HepG2 (cell line): ENCODE measurements around the gene MN1. TPM values are rescaled to one million over a fixed set of nuclear protein-coding genes. Genes with fewer than 3 reads are reported as not detected.

Experiments used
- ATAC-seq: fragments of 200-7000 bp; cut with Tn5 transposase; 3 replicates; pipeline ENCODE4 v1.9.1; 2020; ENCODE audit warnings: mild to moderate bottlenecking, moderate library complexity
- BruUV-seq: library from RNA; stranded (reverse); fragments of 400-500 nt; replicated peaks from 2 replicates; lab custom pipeline; 2021; lab: Mats Ljungman, UMichigan
- CTCF ChIA-PET: fragments of 300-600 bp; formaldehyde crosslinking; extraction: SDS; loops from one replicate; lab custom pipeline; 2021; ENCODE audit warnings: low total read pairs, inconsistent platforms, low intra/inter-chr PET ratio; lab: Yijun Ruan, JAX
- POLR2A ChIA-PET: fragments of 350-600 bp; sonication (Branson Sonifier 250); formaldehyde crosslinking; loops from one replicate; lab custom pipeline; 2020; ENCODE audit warnings: antibody characterized with exemption, inconsistent platforms; lab: Yijun Ruan, JAX
- DNase-seq: peaks from one replicate; pipeline ENCODE4 v3.0.0-alpha.2; 2015; ENCODE audit warnings: low spot score
- FAIRE-seq: peaks from 3 replicates; lab custom pipeline; 2011; peaks lifted over from hg19 to GRCh38; lab: Jason Lieb, UNC
- H2AFZ ChIP-seq: one replicate; pipeline ENCODE4 v1.6.1; 2011; ENCODE audit warnings: low read length, inconsistent platforms
- H3K27ac ChIP-seq: fragments of 300-600 bp; 3 replicates; pipeline ENCODE4 v1.8.0; 2011; ENCODE audit warnings: mixed run types, mild to moderate bottlenecking, mixed read lengths, low read length, inconsistent platforms; ENCODE audit not compliant: insufficient read depth; ENCODE audit errors: extremely low read length
- H3K27me3 ChIP-seq, 2 experiments: fragments of 200-600 bp in 1 of 2; 2 replicates in 1 of 2; 3 replicates in 1 of 2; pipeline versions ENCODE4 v1.6.0 to v1.8.0; 2011; ENCODE audit warnings: low read length in 2 of 2, mild to moderate bottlenecking in 2 of 2, moderate library complexity in 2 of 2, inconsistent platforms in 1 of 2; ENCODE audit not compliant: insufficient read depth in 2 of 2, control insufficient read depth in 1 of 2
- H3K36me3 ChIP-seq, 2 experiments: fragments of 200-600 bp in 1 of 2; replicated peaks in 1 of 2; 2 replicates in 1 of 2; 3 replicates in 1 of 2; pipeline versions ENCODE4 v1.5.1 to v1.8.0; 2011; ENCODE audit warnings: low read length in 2 of 2, inconsistent platforms in 1 of 2; ENCODE audit not compliant: insufficient read depth in 2 of 2, control insufficient read depth in 1 of 2
- H3K4me1 ChIP-seq: 2 replicates; pipeline ENCODE4 v1.5.1; 2012; ENCODE audit warnings: low read length, inconsistent platforms; ENCODE audit not compliant: insufficient read depth
- H3K4me2 ChIP-seq: 2 replicates; pipeline ENCODE4 v1.6.0; 2011; ENCODE audit warnings: low read depth, low read length, inconsistent platforms
- H3K4me3 ChIP-seq, 3 experiments: fragments of 200-600 bp in 1 of 3; sonication (generic), shearing (Covaris generic) in 1 of 3; replicated peaks in 1 of 3; 2 replicates each; pipeline ENCODE4 v1.5.1; 2011 to 2016; ENCODE audit warnings: low read length in 3 of 3, inconsistent platforms in 2 of 3, low read depth in 2 of 3, mild to moderate bottlenecking in 2 of 3, control low read depth in 1 of 3, mixed read lengths in 1 of 3; ENCODE audit not compliant: insufficient read depth in 1 of 3
- H3K79me2 ChIP-seq: one replicate; pipeline ENCODE4 v1.6.1; 2011; ENCODE audit warnings: low read length, inconsistent platforms; ENCODE audit not compliant: insufficient read depth
- H3K9ac ChIP-seq: 2 replicates; pipeline ENCODE4 v1.6.0; 2011; ENCODE audit warnings: mild to moderate bottlenecking, low read depth, low read length, inconsistent platforms; ENCODE audit not compliant: insufficient read depth
- H3K9me3 ChIP-seq: 2 replicates; pipeline ENCODE4 v1.5.1; 2012; ENCODE audit warnings: mild to moderate bottlenecking, low read length
- H4K20me1 ChIP-seq: 2 replicates; pipeline ENCODE4 v1.6.0; 2011; ENCODE audit warnings: inconsistent platforms, mild to moderate bottlenecking, low read length, moderate library complexity; ENCODE audit not compliant: insufficient read depth
- FOXO1 ChIP-seq: sonication (generic); formaldehyde crosslinking; IDR thresholded peaks from 2 replicates; pipeline ENCODE4 v1.4.0; 2020; ENCODE audit warnings: missing genetic modification reagents
- KAT7 ChIP-seq: IDR thresholded peaks from 2 replicates; pipeline ENCODE4 v1.6.1; 2018; ENCODE audit warnings: borderline replicate concordance, missing compliant biosample characterization
- KMT2B ChIP-seq: IDR thresholded peaks from 2 replicates; pipeline ENCODE4 v1.6.1; 2016; ENCODE audit warnings: missing genetic modification reagents, missing compliant biosample characterization
- PAWR ChIP-seq: sonication (generic); formaldehyde crosslinking; IDR thresholded peaks from 2 replicates; pipeline ENCODE4 v1.4.0; 2020; ENCODE audit warnings: missing genetic modification reagents, mild to moderate bottlenecking, borderline replicate concordance
- ZNF160 ChIP-seq: sonication (generic); formaldehyde crosslinking; IDR thresholded peaks from 2 replicates; pipeline ENCODE4 v1.8.0; 2022; ENCODE audit warnings: mild to moderate bottlenecking, inconsistent platforms, missing genetic modification reagents
- ZNF260 ChIP-seq: sonication (generic); formaldehyde crosslinking; IDR thresholded peaks from 2 replicates; pipeline ENCODE4 v1.4.0; 2020; ENCODE audit warnings: missing genetic modification reagents, low read depth, mild to moderate bottlenecking, borderline replicate concordance
- ZNF660 ChIP-seq: sonication (generic); formaldehyde crosslinking; IDR thresholded peaks from 2 replicates; pipeline ENCODE4 v1.5.1; 2020; ENCODE audit warnings: mild to moderate bottlenecking, low read depth, missing genetic modification reagents, borderline replicate concordance
- WGBS: methylation state at CpG from one replicate; pipeline ENCODE4 v1.1.6; 2017; ENCODE audit warnings: low lambda C conversion rate; 5-methylcytosine and 5-hydroxymethylcytosine counted together
- in situ Hi-C: cut with HindIII; loops from 2 replicates; pipeline ENCODE4 v1.10.0; 2017; ENCODE audit warnings: low pct_unique_long_range_greater_than_20kb; ENCODE audit not compliant: extremely low pct_ligation_motif_present
- intact Hi-C: fragments of 100-400 bp; cut with micrococcal nuclease; formaldehyde crosslinking; loops from one replicate; pipeline ENCODE4 v1.10.0; 2022; ENCODE audit not compliant: unreplicated experiment
- polyA plus RNA-seq, 8 experiments: library from polyadenylated mRNA; depleted of rRNA in 3 of 8; stranded (reverse) in 7 of 8; unstranded in 1 of 8; fragments of >200 nt; fragmentation: Illumina TruSeq in 4 of 8; extraction: Trizol in 4 of 8; gene quantifications; 2 replicates each; pipeline versions ENCODE4 v1.2.1 to v1.2.3, GENCODE V29; 2011 to 2016; ENCODE audit warnings: low read depth in 4 of 8, missing spikeins in 1 of 8, mixed read lengths in 1 of 8; ENCODE audit not compliant: insufficient read depth in 1 of 8
- total RNA-seq, 5 experiments: library from RNA; depleted of rRNA; stranded (reverse); fragments of >200 nt; fragmentation: Illumina TruSeq; extraction: Trizol; gene quantifications; 2 replicates each; pipeline ENCODE4 v1.2.3, GENCODE V29; 2016; ENCODE audit warnings: low read depth in 1 of 5

Gene MN1
- total and polyA plus RNA-seq, 2 of the 13 experiments (the other 11 are each of a cell fraction or from before 2014, with no cell fraction given) = 0.01 TPM; not detected in 1

- intact Hi-C loops = no loop called here
- DNase-seq (no peak), ATAC-seq (no peak), FAIRE-seq (no peak)
- Histone ChIP-seq H3K79me2 (no peaks in the 10 kb centered on the region), H3K36me3 (peaks cover 0 to 3% of the 10 kb centered on the region in 2 experiments; a peak in 2 of 5 replicates), H2AFZ (no peak overlapping the region), H3K4me1 (no peaks in the 10 kb centered on the region), H3K4me3 (no peak overlapping the region), H4K20me1 (peaks cover 2% of the 10 kb centered on the region; the same call in 1 of the 2 replicates), H3K4me2 (no peak overlapping the region), H3K9me3 (no peaks in the 10 kb centered on the region), H3K27me3 (no peaks in the 10 kb centered on the region), H3K27ac (no peak overlapping the region), H3K9ac (no peak overlapping the region)
- POLR2A ChIA-PET = no interaction called here
- WGBS = 99% methylated on average over 7 of the region's 7 CpGs
- TF ChIP-seq KAT7 (CRISPR knock-in tag) (no peak), KMT2B (CRISPR knock-in tag) (no peak)
- in situ Hi-C loops = loop anchor here (10.0 kb wide), 1 partner anchor 64 kb away; no protein-coding TSS in a partner anchor
- no TSS peak for BruUV-seq
- CTCF ChIA-PET = no interaction called here
These were observed 38.9 kb upstream of the MN1 start for GRCh38 chr22:27840436-27840835.

- ATAC-seq = no peak
- H3K4me1 ChIP-seq = no peaks in the 10 kb centered on the region
- BruUV-seq = no TSS peak
- H3K9me3 ChIP-seq = no peaks in the 10 kb centered on the region
- ChIA-PET CTCF (no interaction called here), POLR2A (no interaction called here)
- H3K27ac ChIP-seq = no peak overlapping the region
- no peak overlapping the region for H3K9ac ChIP-seq
- in situ Hi-C loops = no loop called here
- no peak for TF ChIP-seq ZNF260 (CRISPR knock-in tag)
- TF ChIP-seq ZNF160 = no peak
- TF ChIP-seq FOXO1 = no peak
- TF ChIP-seq ZNF660 (CRISPR knock-in tag) = no peak
- no peak for TF ChIP-seq PAWR (CRISPR knock-in tag)
- TF ChIP-seq, all 625 proteins: peak for 0
- Histone ChIP-seq H4K20me1 (peaks cover 2% of the 10 kb centered on the region; the same call in 1 of the 2 replicates), H3K4me3 (no peak overlapping the region), H3K4me2 (no peak overlapping the region), H3K27me3 (no peaks in the 10 kb centered on the region), H2AFZ (no peak overlapping the region), H3K79me2 (no peaks in the 10 kb centered on the region), H3K36me3 (no peaks in the 10 kb centered on the region; a peak in 2 of 5 replicates)
- intact Hi-C loops = no loop called here
- DNase-seq = no peak
- 89% methylated on average over 10 of the region's 13 CpGs for WGBS
- no peak for FAIRE-seq
These were observed 37.6 kb upstream of the MN1 start for GRCh38 chr22:27839057-27839660.
